DMS53 treated with DMSO at 0.1 percent for 48 hours (cell line): ENCODE data around the gene ANKRD39.

Experiments used
- DNase-seq: peaks from one replicate; lab custom pipeline; 2025; ENCODE audit not compliant: unreplicated experiment; lab: John Stamatoyannopoulos, UW

Gene ANKRD39

DNA sequence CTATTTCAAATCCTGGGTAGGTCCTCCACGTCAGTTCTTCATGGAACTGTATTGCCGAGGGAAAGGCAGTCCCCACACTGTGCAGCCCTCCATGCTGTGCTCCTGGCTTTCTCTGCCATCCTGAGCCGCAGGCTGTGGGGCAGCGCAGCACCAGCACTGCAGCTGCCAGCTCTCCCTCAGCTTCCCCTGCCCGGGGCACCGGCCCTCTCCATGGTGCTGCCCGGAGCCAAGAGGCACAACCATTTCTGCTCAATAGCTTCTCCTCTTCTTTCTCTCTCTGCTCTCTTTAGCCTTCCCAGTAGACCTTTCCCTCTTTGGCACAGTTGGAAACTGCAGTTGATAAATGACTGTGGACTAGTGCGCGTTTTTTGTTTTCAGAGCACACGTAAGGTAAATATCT lies 26.1 kb downstream of the ANKRD39 start:
- no peak for DNase-seq

- no peak for DNase-seq
Measured at GRCh38 chr2:96830044-96830562, 27.7 kb downstream of the ANKRD39 start.

GRCh38 chr2:96828874-96829273 lies 28.9 kb downstream of the ANKRD39 start:
- DNase-seq: no peak

GRCh38 chr2:96828436-96828835 lies 29.4 kb downstream of the ANKRD39 start:
- DNase-seq: no peak

DNA sequence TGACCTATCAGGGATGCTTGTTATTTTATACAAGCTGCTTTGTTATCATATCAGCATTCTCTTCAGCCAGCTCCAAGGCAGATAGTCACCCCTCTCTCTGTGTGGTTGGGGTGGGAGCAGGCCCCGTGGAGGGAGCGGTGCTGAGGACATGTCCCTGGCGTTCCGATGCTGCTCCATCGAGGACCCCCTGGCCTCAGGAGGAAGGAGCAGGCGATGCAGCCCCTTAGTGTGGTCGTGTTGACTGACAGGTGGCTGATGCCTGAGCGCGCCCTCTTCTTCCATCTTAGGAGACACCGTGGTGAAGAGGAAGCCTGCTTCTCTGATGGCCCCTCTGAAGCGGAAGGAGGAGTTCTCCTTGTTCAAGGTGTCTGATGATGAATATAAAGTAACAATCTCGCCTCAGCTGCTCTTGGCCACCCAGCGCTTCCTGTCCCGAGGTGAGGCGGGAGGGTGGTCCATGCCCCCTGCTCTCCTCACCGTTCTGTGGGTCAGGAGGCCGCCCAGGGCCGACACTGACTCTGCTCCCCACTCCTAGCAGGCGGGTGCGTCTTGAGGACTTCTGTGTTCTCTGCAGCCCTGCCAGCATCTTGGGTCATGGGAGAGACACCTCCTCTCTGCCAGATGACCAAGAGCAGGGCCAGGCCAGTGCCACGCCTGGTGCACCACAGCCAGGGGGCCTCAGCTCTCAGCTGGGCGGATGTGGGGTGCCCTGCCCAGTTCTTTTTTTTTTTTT lies 31.1 kb downstream of the ANKRD39 start:
- no peak for DNase-seq

DNA sequence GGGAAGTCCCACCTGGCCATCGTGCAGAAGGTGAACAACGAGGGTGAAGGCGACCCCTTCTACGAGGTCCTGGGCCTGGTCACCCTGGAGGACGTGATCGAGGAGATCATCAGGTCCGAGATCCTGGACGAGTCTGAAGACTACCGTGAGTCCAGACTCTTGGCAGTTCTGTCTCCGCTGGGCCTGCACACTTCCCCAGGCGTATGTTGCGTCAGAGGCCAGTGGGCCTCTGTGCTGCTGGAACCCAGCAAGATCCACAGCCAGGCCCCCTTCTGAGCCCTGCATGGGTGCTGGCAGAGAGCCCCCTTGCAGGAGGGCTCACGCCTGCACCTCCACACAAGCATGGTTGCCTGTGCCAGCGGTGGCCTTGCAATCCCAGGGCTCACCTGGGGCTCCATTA lies 32.8 kb downstream of the ANKRD39 start:
- DNase-seq: no peak

GRCh38 chr2:96824079-96824870 lies 33.5 kb downstream of the ANKRD39 start:
- no peak for DNase-seq

DNA sequence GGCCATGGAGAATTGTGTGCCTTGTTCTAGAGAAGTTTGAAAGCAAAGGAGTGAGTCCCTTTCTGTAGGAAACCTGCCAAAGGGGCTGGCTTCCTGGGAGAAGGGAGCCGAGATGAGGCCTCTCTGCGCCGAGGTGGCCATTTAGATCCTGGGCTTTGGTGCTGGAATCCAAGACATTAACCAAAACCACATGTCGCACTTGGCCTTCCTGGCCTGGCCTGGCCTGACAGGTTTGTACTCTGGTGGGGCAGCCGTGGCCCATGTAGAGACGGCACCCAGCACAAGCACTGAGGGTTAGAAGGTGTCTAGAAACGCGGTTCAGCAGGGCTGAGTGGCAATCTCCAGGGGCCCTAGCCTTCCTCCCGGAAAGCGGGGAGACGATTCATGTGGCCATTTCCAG lies 34.6 kb downstream of the ANKRD39 start:
- no peak for DNase-seq

GRCh38 chr2:96822786-96823185 lies 35.0 kb downstream of the ANKRD39 start:
- no peak for DNase-seq

- no peak for DNase-seq
Measured at GRCh38 chr2:96821113-96821675, 36.6 kb downstream of the ANKRD39 start.

GRCh38 chr2:96819876-96820511 lies 37.8 kb downstream of the ANKRD39 start:
- DNase-seq: no peak

GRCh38 chr2:96819128-96819875 lies 38.5 kb downstream of the ANKRD39 start:
- peak; percentile 88 for DNase-seq

- no peak for DNase-seq
Measured at GRCh38 chr2:96817882-96818281, 39.9 kb downstream of the ANKRD39 start.

DNA sequence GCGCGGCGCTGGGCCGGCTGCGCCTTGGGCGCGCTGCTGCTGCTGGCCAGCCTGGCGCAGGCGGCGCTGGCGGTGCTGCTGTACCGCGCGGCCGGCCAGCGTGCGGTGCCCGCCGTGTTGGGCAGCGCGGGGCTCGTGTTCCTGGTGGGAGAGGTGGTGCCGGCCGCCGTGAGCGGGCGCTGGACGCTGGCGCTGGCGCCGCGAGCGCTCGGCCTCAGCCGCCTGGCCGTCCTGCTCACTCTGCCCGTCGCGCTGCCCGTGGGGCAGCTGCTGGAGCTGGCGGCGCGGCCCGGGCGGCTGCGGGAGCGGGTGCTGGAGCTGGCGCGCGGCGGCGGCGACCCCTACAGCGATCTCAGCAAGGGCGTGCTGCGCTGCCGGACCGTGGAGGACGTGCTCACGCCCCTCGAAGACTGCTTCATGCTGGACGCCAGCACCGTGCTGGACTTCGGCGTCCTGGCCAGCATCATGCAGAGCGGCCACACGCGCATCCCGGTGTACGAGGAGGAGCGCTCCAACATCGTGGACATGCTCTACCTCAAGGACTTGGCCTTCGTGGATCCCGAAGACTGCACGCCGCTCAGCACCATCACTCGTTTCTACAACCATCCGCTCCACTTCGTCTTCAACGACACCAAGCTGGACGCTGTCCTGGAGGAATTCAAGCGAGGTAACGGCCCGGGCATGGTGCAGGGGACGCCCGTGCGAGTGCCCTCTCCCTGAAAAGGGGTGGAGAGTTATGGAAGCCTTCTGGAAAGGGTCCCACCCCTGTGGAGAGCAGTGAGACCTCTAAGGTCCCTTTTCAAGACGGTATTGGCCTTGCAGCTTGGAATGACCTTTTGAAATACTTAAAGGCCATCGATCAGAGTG lies 40.7 kb downstream of the ANKRD39 start:
- DNase-seq: peak; percentile 31

- peak; percentile 97 for DNase-seq
Measured at GRCh38 chr2:96816127-96816835, 41.5 kb downstream of the ANKRD39 start, which contains the start of gene CNNM3. Gene CNNM3 (plus strand): TSS chr2:96816268. CDS start chr2:96816278, 10 bp downstream.

DNA sequence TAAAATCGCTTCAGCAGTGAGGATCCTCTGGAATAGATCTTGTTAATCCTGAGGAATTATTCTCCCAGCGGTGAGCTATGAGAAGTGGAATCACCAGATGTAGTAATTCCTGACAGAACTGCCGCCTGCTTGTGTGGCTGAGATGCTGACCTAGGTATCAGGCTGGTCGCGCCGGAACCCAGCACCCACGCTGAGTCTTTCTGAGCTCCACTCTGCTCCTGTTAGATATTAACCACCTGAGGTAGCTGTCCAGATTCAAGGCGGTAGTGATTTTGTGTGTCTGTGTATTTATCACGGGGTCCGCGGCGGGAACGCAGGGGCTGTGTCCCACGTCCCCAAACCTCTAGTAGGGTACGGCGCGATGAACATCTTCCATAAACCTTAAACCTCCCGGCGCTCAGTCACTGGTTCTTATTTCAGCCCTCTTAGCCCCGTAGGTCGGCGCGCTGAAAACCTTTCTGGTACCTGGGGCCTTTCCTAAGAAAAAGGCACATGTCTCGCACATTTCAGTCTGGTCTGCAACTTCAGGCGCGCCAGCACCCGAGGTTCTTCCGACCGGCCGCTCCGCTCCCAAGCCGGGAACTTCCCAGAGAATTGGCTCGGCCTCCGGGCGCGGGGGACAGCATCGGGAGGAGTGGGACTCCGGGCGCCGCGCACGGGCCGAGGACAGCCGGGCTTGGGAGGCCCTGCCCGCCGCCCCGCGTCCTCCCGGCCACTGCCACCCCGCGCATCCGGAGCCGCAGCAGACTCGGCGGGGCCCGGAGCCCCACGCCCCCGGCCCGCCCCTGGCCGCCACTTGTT lies 42.3 kb downstream of the ANKRD39 start:
- peak; percentile 76 for DNase-seq

DNA sequence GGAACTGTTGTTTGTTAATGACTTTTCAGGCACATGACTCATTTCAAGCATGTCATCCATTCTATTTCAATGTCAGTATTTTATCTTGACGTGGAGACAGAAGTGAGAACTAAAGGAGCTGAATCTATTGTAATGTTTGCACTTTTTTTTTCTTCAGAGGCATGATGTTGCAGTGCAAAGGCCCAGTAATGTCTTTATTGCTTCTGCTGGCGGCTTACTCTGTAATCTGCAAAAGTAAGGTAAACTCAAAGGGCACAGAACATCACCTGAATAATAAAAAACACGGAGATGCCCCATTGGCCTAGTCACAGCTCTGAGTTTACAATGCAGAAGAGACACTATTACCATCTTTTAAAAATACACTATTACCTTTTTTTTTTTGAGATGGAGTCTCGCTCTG lies 44.2 kb downstream of the ANKRD39 start:
- DNase-seq: no peak

GRCh38 chr2:96811917-96812316 lies 45.9 kb downstream of the ANKRD39 start:
- no peak for DNase-seq
